Measurements from ENCODE around the gene NOLC1. TPM values are rescaled to one million over a fixed set of nuclear protein-coding genes. Genes with fewer than 3 reads are reported as not detected.

Gene NOLC1
- total RNA-seq, 2 experiments from 2014 or later = 341 to 355 TPM

- CTCF ChIA-PET = interaction anchor here (0.5 kb wide), 1 partner anchor 171 kb away, joined by 3 read pairs; no protein-coding TSS in a partner anchor
- POLR2A ChIA-PET = no interaction called here
Observed at GRCh38 chr10:102141583-102142107, 10.5 kb upstream of the NOLC1 start.

GRCh38 chr10:102146971-102147428 is 5.2 kb upstream of the NOLC1 start:
- POLR2A ChIA-PET = no interaction called here
- CTCF ChIA-PET = no interaction called here

DNA sequence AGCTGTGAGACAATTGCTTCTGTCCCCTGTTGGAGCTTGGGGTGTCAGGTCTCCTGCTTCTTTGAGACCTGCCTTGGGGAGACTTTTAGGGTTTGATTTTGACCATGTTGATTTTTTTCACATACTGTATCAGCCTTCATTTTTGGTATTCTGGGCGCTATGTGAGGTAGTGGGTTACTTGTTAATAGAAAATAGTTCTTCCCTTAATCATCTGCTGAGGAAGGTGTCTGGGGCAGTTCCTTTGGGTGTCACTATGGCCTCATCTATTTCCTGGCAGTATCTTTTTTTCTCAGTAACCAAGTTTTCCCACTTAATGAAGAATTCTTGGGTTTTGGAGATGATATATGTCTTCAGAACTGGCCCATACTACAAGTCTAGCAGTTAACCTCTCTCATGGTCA is 4.6 kb upstream of the NOLC1 start:
- POLR2A ChIA-PET = no interaction called here
- CTCF ChIA-PET = no interaction called here

DNA sequence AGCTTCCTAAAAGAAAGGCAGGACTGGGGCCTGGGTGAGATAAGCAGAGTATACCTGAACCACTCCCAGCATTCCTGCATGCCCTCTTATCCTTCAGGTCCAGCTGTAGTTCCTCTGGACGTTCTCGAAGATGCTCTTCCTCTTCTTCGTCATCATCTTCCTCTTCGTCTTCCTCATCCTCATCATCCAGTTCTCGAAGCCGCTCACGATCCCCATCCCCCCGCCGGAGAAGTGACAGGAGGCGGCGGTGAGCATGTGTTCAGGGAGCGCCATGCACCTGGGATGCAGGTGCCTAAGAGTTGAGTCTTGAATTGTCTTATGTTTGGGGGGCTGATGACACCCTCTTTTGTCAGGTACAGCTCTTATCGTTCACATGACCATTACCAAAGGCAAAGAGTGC is 3.9 kb upstream of the NOLC1 start:
- POLR2A ChIA-PET = no interaction called here
- CTCF ChIA-PET = interaction anchor here (0.6 to 1.1 kb wide), 2 partner anchors 11 to 220 kb away, joined by 3 read pairs; no protein-coding TSS in a partner anchor

GRCh38 chr10:102150970-102151773 is 1.0 kb upstream of the NOLC1 start:
- POLR2A ChIA-PET = interaction anchor here (1.1 to 2.5 kb wide), 4 partner anchors 13 to 245 kb away, joined by 4 to 14 read pairs (median 4); partner anchors contain the start of gene NFKB2
- CTCF ChIA-PET = interaction anchor here (1.0 to 1.4 kb wide), 3 partner anchors 12 to 81 kb away, joined by 3 read pairs; no protein-coding TSS in a partner anchor

GRCh38 chr10:102152545-102152890 is 329 bp downstream of the NOLC1 start:
- CTCF ChIA-PET = interaction anchor here (1.0 to 1.3 kb wide), 3 partner anchors 16 to 82 kb away, joined by 3 to 4 read pairs (median 3); no protein-coding TSS in a partner anchor
- POLR2A ChIA-PET = interaction anchor here (0.6 to 2.5 kb wide), 6 partner anchors 15 to 264 kb away, joined by 3 to 14 read pairs (median 4); no protein-coding TSS in a partner anchor

- CTCF ChIA-PET = interaction anchor here (0.7 to 1.3 kb wide), 5 partner anchors 10 to 300 kb away, joined by 3 to 7 read pairs (median 3); no protein-coding TSS in a partner anchor
- POLR2A ChIA-PET = interaction anchor here (0.7 to 1.4 kb wide), 2 partner anchors 115 to 297 kb away, joined by 3 to 7 read pairs; partner anchors contain the start of gene C10orf95
Observed at GRCh38 chr10:102153093-102153620, 968 bp downstream of the NOLC1 start.

DNA sequence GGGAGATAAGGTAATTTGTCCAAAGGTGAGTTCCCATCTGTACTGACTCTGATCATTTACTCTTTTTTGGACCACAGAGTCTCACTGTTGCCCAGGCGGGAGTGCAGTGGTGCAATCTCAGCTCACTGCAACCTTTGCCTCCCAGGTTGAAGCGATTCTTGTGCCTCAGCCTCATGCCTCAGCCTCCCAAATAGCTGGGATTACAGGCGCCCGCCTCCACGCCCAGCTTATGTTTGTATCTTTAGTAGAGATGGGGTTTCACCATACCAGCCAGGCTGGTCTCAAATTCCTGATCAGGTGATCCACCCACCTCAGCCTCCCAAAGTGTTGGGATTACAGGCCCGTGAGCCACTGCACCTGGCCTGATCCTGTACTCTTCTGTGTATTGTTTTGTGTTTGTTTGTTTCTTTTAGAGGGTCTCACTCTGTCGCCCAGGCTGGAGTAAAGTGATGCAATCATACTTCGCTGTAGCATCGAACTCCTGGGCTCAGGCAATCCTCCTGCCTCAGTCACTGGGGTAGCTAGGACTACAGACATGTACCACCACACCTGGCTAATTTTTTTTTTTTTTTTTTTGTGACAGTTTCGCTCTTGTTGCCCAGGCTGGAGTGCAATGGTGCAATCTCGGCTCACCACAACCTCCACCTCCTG is 2.4 kb downstream of the NOLC1 start:
- ChIA-PET POLR2A (interaction anchor here (1.0 to 1.4 kb wide), 2 partner anchors 39 to 296 kb away, joined by 5 to 7 read pairs; partner anchors contain the start of gene C10orf95), CTCF (interaction anchor here (0.7 to 1.1 kb wide), 4 partner anchors 20 to 75 kb away, joined by 3 to 5 read pairs (median 3); no protein-coding TSS in a partner anchor)

DNA sequence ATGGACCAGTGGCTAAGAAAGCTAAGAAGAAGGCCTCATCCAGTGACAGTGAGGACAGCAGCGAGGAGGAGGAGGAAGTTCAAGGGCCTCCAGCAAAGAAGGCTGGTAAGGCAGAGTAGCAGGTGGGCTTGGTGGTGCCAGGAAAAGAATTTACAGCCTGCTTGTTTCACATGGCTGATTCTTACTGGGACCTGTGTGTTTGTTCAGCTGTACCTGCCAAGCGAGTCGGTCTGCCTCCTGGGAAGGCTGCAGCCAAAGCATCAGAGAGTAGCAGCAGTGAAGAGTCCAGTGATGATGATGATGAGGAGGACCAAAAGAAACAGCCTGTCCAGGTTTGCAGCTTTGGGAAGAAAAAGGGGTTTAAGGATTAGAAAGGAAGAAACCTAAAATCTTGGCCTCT is 5.0 kb downstream of the NOLC1 start:
- CTCF ChIA-PET = interaction anchor here (1.0 to 1.1 kb wide), 2 partner anchors 11 to 13 kb away, joined by 4 to 6 read pairs; no protein-coding TSS in a partner anchor
- POLR2A ChIA-PET = interaction anchor here (0.5 kb wide), 1 partner anchor 485 kb away, joined by 3 read pairs; no protein-coding TSS in a partner anchor

DNA sequence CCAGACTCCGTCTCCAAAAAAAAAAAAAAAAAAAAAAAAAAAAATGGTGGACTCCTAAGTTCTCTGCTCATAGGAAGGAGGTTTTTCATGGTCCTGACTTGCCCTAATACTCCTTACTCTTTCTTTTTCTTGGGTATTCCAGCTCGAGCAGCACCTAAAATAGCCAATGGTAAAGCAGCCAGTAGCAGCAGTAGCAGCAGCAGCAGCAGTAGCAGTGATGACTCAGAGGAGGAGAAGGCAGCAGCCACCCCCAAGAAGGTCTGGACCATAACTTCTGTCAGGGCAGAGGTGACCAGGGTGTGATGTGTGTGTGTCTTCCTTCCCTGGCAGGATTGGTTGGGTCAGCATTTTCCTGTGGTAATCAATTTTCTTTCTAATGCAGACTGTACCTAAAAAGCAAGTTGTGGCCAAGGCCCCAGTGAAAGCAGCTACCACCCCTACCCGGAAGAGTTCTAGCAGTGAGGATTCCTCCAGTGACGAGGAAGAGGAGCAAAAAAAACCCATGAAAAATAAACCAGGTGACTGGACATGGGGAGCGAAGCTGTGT is 6.9 kb downstream of the NOLC1 start:
- CTCF ChIA-PET = interaction anchor here (0.6 to 1.5 kb wide), 5 partner anchors 10 to 432 kb away, joined by 3 to 5 read pairs (median 4); no protein-coding TSS in a partner anchor
- POLR2A ChIA-PET = interaction anchor here (1.0 kb wide), 1 partner anchor 237 kb away, joined by 11 read pairs; the partner anchor contains the start of gene NFKB2

GRCh38 chr10:102159831-102160230 is 7.6 kb downstream of the NOLC1 start:
- POLR2A ChIA-PET = no interaction called here
- CTCF ChIA-PET = interaction anchor here (1.2 to 1.5 kb wide), 2 partner anchors 10 to 89 kb away, joined by 3 to 5 read pairs; no protein-coding TSS in a partner anchor

GRCh38 chr10:102163342-102163989 is 11.3 kb downstream of the NOLC1 start:
- CTCF ChIA-PET = interaction anchor here (0.6 kb wide), 1 partner anchor 10 kb away, joined by 3 read pairs; no protein-coding TSS in a partner anchor
- POLR2A ChIA-PET = no interaction called here

DNA sequence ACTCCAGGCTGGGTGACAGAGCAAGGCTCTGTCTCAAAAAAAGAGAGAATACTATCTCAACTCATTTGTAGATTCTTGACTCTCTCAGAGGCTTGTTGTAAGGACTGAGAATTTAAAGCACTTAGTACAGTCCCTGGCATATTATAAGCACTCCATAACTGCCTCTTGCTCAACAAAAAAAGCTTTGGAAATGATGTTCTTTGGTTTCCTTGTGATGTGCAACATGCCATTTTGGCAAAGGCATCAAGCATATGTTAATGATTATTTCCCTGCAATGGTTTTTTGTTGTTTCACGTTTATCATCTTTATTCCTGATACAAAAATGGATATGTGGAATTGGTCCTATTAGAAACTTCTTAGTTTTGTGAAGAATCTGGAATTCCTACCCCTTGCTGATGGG is 15.7 kb downstream of the NOLC1 start:
- ChIA-PET CTCF (interaction anchor here (1.6 to 1.7 kb wide), 2 partner anchors 10 to 64 kb away, joined by 4 to 7 read pairs; no protein-coding TSS in a partner anchor), POLR2A (interaction anchor here (0.7 to 1.2 kb wide), 2 partner anchors 11 to 60 kb away, joined by 3 read pairs; no protein-coding TSS in a partner anchor)

DNA sequence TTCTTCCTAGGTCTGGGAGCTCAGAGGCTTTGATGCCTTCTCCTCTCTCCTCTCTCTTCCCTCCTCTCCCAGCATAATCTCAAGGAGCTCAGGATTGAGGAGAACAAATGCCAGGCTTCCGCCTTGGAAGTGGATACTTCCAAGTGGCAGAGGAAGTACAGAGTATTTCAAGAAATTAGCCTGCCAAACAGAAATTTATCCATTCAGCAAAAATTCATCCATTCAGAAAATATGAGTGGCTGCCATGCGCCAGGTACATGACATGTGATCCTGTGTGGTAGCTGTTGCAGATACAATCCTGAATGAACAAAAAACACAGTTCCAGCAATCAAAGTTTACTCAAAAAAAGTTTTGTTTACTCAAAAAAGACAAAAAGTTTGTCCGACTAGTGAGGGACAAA is 18.4 kb downstream of the NOLC1 start:
- ChIA-PET POLR2A (no interaction called here), CTCF (interaction anchor here (1.2 to 2.9 kb wide), 8 partner anchors 49 to 301 kb away, joined by 3 to 28 read pairs (median 6); partner anchors contain the start of gene ELOVL3)

GRCh38 chr10:102172288-102172687 is 20.1 kb downstream of the NOLC1 start:
- ChIA-PET POLR2A (interaction anchor here (0.6 kb wide), 1 partner anchor 151 kb away, joined by 4 read pairs; no protein-coding TSS in a partner anchor), CTCF (interaction anchor here (1.2 to 1.4 kb wide), 2 partner anchors 35 to 58 kb away, joined by 3 to 4 read pairs; no protein-coding TSS in a partner anchor)

DNA sequence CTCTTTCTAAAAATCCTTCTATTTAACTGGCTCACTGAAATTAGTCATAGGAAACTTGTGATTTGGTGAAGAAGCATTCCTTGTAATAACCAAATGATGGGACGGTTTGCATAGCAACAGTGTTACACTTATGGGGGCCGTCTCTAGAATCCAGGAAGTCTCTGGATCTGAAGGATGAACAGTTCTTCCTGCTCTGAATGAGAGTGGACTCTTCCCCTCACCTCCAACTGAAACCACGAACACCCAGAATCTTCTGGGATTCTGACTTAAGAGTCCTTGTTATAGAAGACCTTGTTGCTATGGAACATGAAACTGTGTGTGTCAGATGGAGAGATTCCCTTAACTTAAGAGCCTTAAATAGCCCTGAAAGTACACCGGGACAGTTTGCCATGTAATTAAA is 23.2 kb downstream of the NOLC1 start:
- POLR2A ChIA-PET = no interaction called here
- CTCF ChIA-PET = interaction anchor here (1.2 kb wide), 1 partner anchor 176 kb away, joined by 3 read pairs; no protein-coding TSS in a partner anchor

DNA sequence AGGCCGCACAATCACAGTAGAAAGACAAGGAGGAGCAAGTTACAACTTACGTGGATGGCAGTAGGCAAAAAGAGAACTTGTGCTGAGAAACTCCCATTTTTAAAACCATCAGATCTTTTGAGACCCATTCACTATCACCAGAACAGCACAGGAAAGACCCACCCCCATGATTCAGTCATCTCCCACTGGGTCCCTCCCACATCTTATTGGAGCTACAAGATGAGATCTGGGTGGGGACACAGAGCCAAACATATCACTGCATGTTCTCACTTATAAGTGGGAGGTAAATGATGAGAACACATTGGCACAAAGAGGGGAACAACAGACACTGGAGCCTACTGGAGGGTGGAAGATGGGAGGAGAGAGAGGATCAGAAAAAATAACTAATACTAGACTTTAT is 32.4 kb downstream of the NOLC1 start:
- ChIA-PET CTCF (interaction anchor here (1.0 kb wide), 1 partner anchor 16 kb away, joined by 3 read pairs; no protein-coding TSS in a partner anchor), POLR2A (no interaction called here)

GRCh38 chr10:102185272-102185671 is 33.1 kb downstream of the NOLC1 start:
- CTCF ChIA-PET = interaction anchor here (1.0 to 1.2 kb wide), 3 partner anchors 16 to 178 kb away, joined by 3 to 5 read pairs (median 3); no protein-coding TSS in a partner anchor
- POLR2A ChIA-PET = no interaction called here
